Heart right ventricle (tissue), 16 donors: Measurements from ENCODE around the gene PTP4A2. TPM values are rescaled to one million over a fixed set of nuclear protein-coding genes. Genes with fewer than 3 reads are reported as not detected.

Source experiments
- ATAC-seq, 8 donors: fragments of 200-7000 bp; cut with Tn5 transposase; one replicate each; pipeline ENCODE4 v1.9.1; 2020; ENCODE audit warnings: mild to moderate bottlenecking in 8 of 8, moderate library complexity in 8 of 8, moderate number of reproducible peaks in 1 of 8
- DNase-seq, 2 donors: peaks; one replicate each; pipeline ENCODE4 v3.0.0-alpha.2; 2020
- H3K27ac ChIP-seq, 10 donors: fragments of 200-600 bp; sonication (generic) in 2 of 10; one replicate each; pipeline versions ENCODE4 v1.5.0 to v1.8.0; 2020 to 2022; ENCODE audit warnings: mild to moderate bottlenecking in 3 of 10
- H3K27me3 ChIP-seq, 7 donors: fragments of 200-600 bp; one replicate each; pipeline ENCODE4 v1.8.0; 2021 to 2022; ENCODE audit warnings: mild to moderate bottlenecking in 2 of 7
- H3K36me3 ChIP-seq, 9 donors: fragments of 200-600 bp; sonication (generic) in 1 of 9; one replicate each; pipeline versions ENCODE4 v1.5.0 to v1.8.0; 2020 to 2022; ENCODE audit warnings: mild to moderate bottlenecking in 2 of 9
- H3K4me1 ChIP-seq, 9 donors: fragments of 200-600 bp; sonication (generic) in 1 of 9; one replicate each; pipeline versions ENCODE4 v1.5.0 to v1.8.0; 2020 to 2022; ENCODE audit warnings: mild to moderate bottlenecking in 4 of 9
- H3K4me3 ChIP-seq, 10 donors: fragments of 200-600 bp; sonication (generic) in 2 of 10; one replicate each; pipeline versions ENCODE4 v1.5.0 to v1.8.0; 2020 to 2022; ENCODE audit warnings: mild to moderate bottlenecking in 7 of 10, moderate library complexity in 2 of 10
- H3K9me3 ChIP-seq, 11 donors: fragments of 200-600 bp in 10 of 11; sonication (generic) in 2 of 11; one replicate each; pipeline versions ENCODE4 v1.5.0 to v1.8.0; 2013 to 2022; ENCODE audit warnings: mild to moderate bottlenecking in 2 of 11, control low read depth in 1 of 11, moderate library complexity in 1 of 11
- CTCF ChIP-seq, 9 donors: fragments of 200-600 bp; sonication (generic) in 2 of 9; IDR thresholded peaks; one replicate each; pipeline versions ENCODE4 v1.5.0 to v1.8.0; 2021 to 2022; ENCODE audit warnings: antibody characterized with exemption in 9 of 9, mild to moderate bottlenecking in 5 of 9, moderate library complexity in 1 of 9
- WGBS, 2 donors: extraction: QIAGEN DNeasy Blood & Tissue Kit; methylation state at CpG; one replicate each; pipeline ENCODE4 v1.1.7; 2013; ENCODE audit warnings: inconsistent platforms in 1 of 2; 5-methylcytosine and 5-hydroxymethylcytosine counted together
- intact Hi-C, 10 donors: fragments of 100-400 bp; cut with DNase I; formaldehyde crosslinking; loops; one replicate each; pipeline versions ENCODE4 v1.11.1 to v1.14.2; 2022
- polyA plus RNA-seq, 2 donors: library from polyadenylated mRNA; stranded (reverse); fragments of 200-250 nt; gene quantifications; one replicate each; pipeline ENCODE4 v1.2.3, GENCODE V29; 2013
- total RNA-seq, 10 donors: library from RNA; stranded (reverse); fragmentation: NEBNext Ultra II Directional in 3 of 10; extraction: Animal tissue kit (Norgen Biotek cat#: 25700) in 3 of 10; gene quantifications; one replicate each; pipeline versions ENCODE4 v1.2.1 to v1.2.4, GENCODE V29; 2021 to 2023
- donor health status: Arrhythmogenic right ventricular cardiomyopathy.
- donor health status: ischemic (EF 13 %, LVEDD 7.1; RV severe dilation, severe dysfunction).
- donor health status: healthy with polysubstance abuse.
- donor health status: DM: no; HTN: yes; CAD: no.
- donor health status: DM: no; HTN: no; CAD: no.
- donor health status: ischemic (EF 25% LVEDD 6.9; RV normal size, moderate dysfunction).
- donor health status: ischemic (EF 25% LVEDD 5.7; RV mildly dilated, moderate dysfunction).
- donor health status: healthy.
- donor health status: DM: yes; HTN: yes; CAD: no.
- donor health status: Ischemic cardiomyopathy.
- donor health status: ischemic (EF 35%, LVEDD 5.7; RV mildly dilated, moderate dysfunction).
- donor health status: nonischemic (EF 11% LVEDD 7.7; RV severe dilation, severe dysfunction).
- donor health status: DM: yes; HTN: yes; CAD: no.
- donor health status: PGD.
- donor health status: ischemic (EF 29% LVEDD 5.4; RV normal size, mild dysfunction).
- donor health status: nonischemic (EF 23%, LVEDD 6.1; RV moderate dilation, normal function).

The PTP4A2 gene
- total and polyA plus RNA-seq, 12 donors, result 49.5 to 506 (median 223) TPM

- DNase-seq (no peak), ATAC-seq (no peak)
- Histone ChIP-seq H3K27me3 (no peaks in the 10 kb centered on the region), H3K27ac (no peak overlapping the region), H3K4me3 (no peak overlapping the region), H3K4me1 (peaks cover 0 to 3% (median 0%) of the 10 kb centered on the region in 9 donors), H3K9me3 (peaks cover 0 to 4% (median 0%) of the 10 kb centered on the region in 11 donors), H3K36me3 (no peaks in the 10 kb centered on the region)
- TF ChIP-seq CTCF (IDR thresholded peaks at IDR 0.05), result no peak
- intact Hi-C loops, result no loop called here
- WGBS, 2 donors, result 67 to 82% methylated on average over 7 of the region's 7 CpGs
Observed at GRCh38 chr1:31872658-31873636, 65.2 kb downstream of the PTP4A2 start.

GRCh38 chr1:31871703-31872102, 66.5 kb downstream of the PTP4A2 start:
- Histone ChIP-seq H3K27ac (no peak overlapping the region), H3K4me1 (no peaks in the 10 kb centered on the region), H3K27me3 (no peaks in the 10 kb centered on the region), H3K36me3 (no peaks in the 10 kb centered on the region), H3K9me3 (peaks cover 0 to 4% (median 0%) of the 10 kb centered on the region in 11 donors), H3K4me3 (no peak overlapping the region)
- intact Hi-C loops, result no loop called here
- no peak for TF ChIP-seq CTCF (IDR thresholded peaks at IDR 0.05)
- ATAC-seq (no peak), DNase-seq (no peak)
- 87 to 92% methylated on average over 3 of the region's 3 CpGs for WGBS, 2 donors

GRCh38 chr1:31870086-31870736, 68.0 kb downstream of the PTP4A2 start:
- Histone ChIP-seq H3K4me1 (no peaks in the 10 kb centered on the region), H3K27ac (no peak overlapping the region), H3K9me3 (peaks cover 0 to 4% (median 0%) of the 10 kb centered on the region in 11 donors), H3K36me3 (no peaks in the 10 kb centered on the region), H3K27me3 (no peaks in the 10 kb centered on the region), H3K4me3 (no peak overlapping the region)
- no peak for DNase-seq
- no peak for ATAC-seq
- WGBS, 2 donors, result 85% methylated on average over 7 of the region's 7 CpGs
- intact Hi-C loops, result no loop called here
- TF ChIP-seq CTCF (IDR thresholded peaks at IDR 0.05), result no peak

GRCh38 chr1:31869449-31869848, 68.7 kb downstream of the PTP4A2 start:
- Histone ChIP-seq H3K9me3 (peaks cover 0 to 4% (median 0%) of the 10 kb centered on the region in 11 donors), H3K27me3 (no peaks in the 10 kb centered on the region), H3K27ac (no peak overlapping the region), H3K36me3 (no peaks in the 10 kb centered on the region), H3K4me3 (no peak overlapping the region), H3K4me1 (no peaks in the 10 kb centered on the region)
- 63 to 70% methylated on average over 3 of the region's 3 CpGs for WGBS, 2 donors
- ATAC-seq, result no peak
- DNase-seq, result no peak
- no peak for TF ChIP-seq CTCF (IDR thresholded peaks at IDR 0.05)
- intact Hi-C loops, result no loop called here
